HEK293 (cell line): ENCODE results near the gene NKX6-1.

ENCODE experiments used
- CTCF ChIA-PET: fragments of 350-600 bp; formaldehyde crosslinking; extraction: SDS; loops from one replicate; lab custom pipeline; 2021; ENCODE audit warnings: antibody characterized with exemption; lab: Yijun Ruan, JAX
- POLR2A ChIA-PET: fragments of 300-600 bp; formaldehyde crosslinking; extraction: SDS; loops from one replicate; lab custom pipeline; 2020; ENCODE audit warnings: antibody characterized with exemption, inconsistent platforms; lab: Yijun Ruan, JAX
- H3K27ac ChIP-seq: fragments of 200-500 bp; sonication (Bioruptor generic); 2 replicates; pipeline ENCODE4 v1.5.1; 2014; ENCODE audit warnings: low read depth, low read length, control low read depth, inconsistent platforms; ENCODE audit errors: extremely low read depth
- H3K36me3 ChIP-seq, 2 experiments: fragments of 200-500 bp in 1 of 2; sonication (Bioruptor generic) in 1 of 2; 1 replicate in 1 of 2; 2 replicates in 1 of 2; pipeline ENCODE4 v1.5.1; 2014 to 2017; ENCODE audit warnings: inconsistent platforms in 2 of 2, low read length in 2 of 2; ENCODE audit not compliant: control insufficient read depth in 2 of 2, insufficient read depth in 1 of 2
- H3K4me1 ChIP-seq: fragments of 200-500 bp; sonication (Bioruptor generic); 2 replicates; pipeline ENCODE4 v1.5.1; 2014; ENCODE audit warnings: mild to moderate bottlenecking, low read length, inconsistent platforms; ENCODE audit not compliant: control insufficient read depth, insufficient read depth
- H3K4me3 ChIP-seq: 2 replicates; pipeline ENCODE4 v1.5.1; 2011; ENCODE audit warnings: low read depth, mild to moderate bottlenecking, control low read depth, low read length, moderate library complexity
- H3K9me3 ChIP-seq: fragments of 200-500 bp; sonication (Bioruptor generic); 2 replicates; pipeline ENCODE4 v1.5.1; 2014; ENCODE audit warnings: low read depth, low read length, inconsistent platforms; ENCODE audit not compliant: control insufficient read depth, insufficient read depth
- BCL6B ChIP-seq: fragments of 450-650 bp; formaldehyde crosslinking; IDR thresholded peaks from 2 replicates; pipeline ENCODE4 v1.5.1; 2017; ENCODE audit warnings: missing biosample characterization, missing genetic modification characterization
- KLF8 ChIP-seq: fragments of 450-650 bp; formaldehyde crosslinking; IDR thresholded peaks from 2 replicates; pipeline ENCODE4 v1.5.1; 2016; ENCODE audit warnings: missing biosample characterization, missing genetic modification characterization
- SCRT2 ChIP-seq: fragments of 450-650 bp; formaldehyde crosslinking; IDR thresholded peaks from 2 replicates; pipeline ENCODE4 v1.5.1; 2016; ENCODE audit warnings: missing biosample characterization, missing genetic modification characterization
- SP2 ChIP-seq: fragments of 450-650 bp; formaldehyde crosslinking; IDR thresholded peaks from 2 replicates; pipeline ENCODE4 v1.5.1; 2016; ENCODE audit warnings: missing biosample characterization, missing genetic modification characterization
- YY2 ChIP-seq: fragments of 450-650 bp; formaldehyde crosslinking; IDR thresholded peaks from 2 replicates; pipeline ENCODE4 v1.5.1; 2016; ENCODE audit warnings: missing biosample characterization, missing genetic modification characterization
- ZBTB10 ChIP-seq: fragments of 450-650 bp; formaldehyde crosslinking; IDR thresholded peaks from 2 replicates; pipeline ENCODE4 v1.5.1; 2016; ENCODE audit warnings: missing biosample characterization, missing genetic modification characterization
- ZBTB11 ChIP-seq: fragments of 450-650 bp; formaldehyde crosslinking; conservative IDR thresholded peaks from 2 replicates; pipeline ENCODE4 v1.5.1; 2016; ENCODE audit warnings: low read depth, missing biosample characterization, missing genetic modification characterization
- ZBTB49 ChIP-seq: fragments of 450-650 bp; formaldehyde crosslinking; IDR thresholded peaks from 2 replicates; pipeline ENCODE4 v1.5.1; 2016; ENCODE audit warnings: missing biosample characterization, missing genetic modification characterization, low read depth
- ZNF341 ChIP-seq: fragments of 450-650 bp; formaldehyde crosslinking; IDR thresholded peaks from 2 replicates; pipeline ENCODE4; 2016; ENCODE audit warnings: low read depth, missing biosample characterization, missing genetic modification characterization
- ZNF555 ChIP-seq: fragments of 450-650 bp; formaldehyde crosslinking; conservative IDR thresholded peaks from 2 replicates; pipeline ENCODE4 v1.5.1; 2017; ENCODE audit warnings: missing biosample characterization, mild to moderate bottlenecking, missing genetic modification characterization, inconsistent platforms
- ZNF626 ChIP-seq: fragments of 450-650 bp; sonication (Bioruptor Pico); formaldehyde crosslinking; IDR thresholded peaks from 2 replicates; pipeline ENCODE4 v1.5.1; 2018; ENCODE audit warnings: missing biosample characterization, missing genetic modification characterization, inconsistent platforms
- ZNF768 ChIP-seq: fragments of 450-650 bp; formaldehyde crosslinking; IDR thresholded peaks from 2 replicates; pipeline ENCODE4 v1.5.1; 2018; ENCODE audit warnings: missing biosample characterization, mild to moderate bottlenecking, missing genetic modification characterization
- TF ChIP-seq, protein P1 (sequence below): fragments of 450-650 bp; formaldehyde crosslinking; IDR thresholded peaks from 2 replicates; pipeline ENCODE4 v1.5.1; 2016; ENCODE audit warnings: missing biosample characterization, missing genetic modification characterization
- TF ChIP-seq, protein P2 (sequence below): fragments of 450-650 bp; formaldehyde crosslinking; IDR thresholded peaks from 2 replicates; pipeline ENCODE4 v1.5.1; 2016; ENCODE audit warnings: missing biosample characterization, missing genetic modification characterization

The NKX6-1 gene

DNA sequence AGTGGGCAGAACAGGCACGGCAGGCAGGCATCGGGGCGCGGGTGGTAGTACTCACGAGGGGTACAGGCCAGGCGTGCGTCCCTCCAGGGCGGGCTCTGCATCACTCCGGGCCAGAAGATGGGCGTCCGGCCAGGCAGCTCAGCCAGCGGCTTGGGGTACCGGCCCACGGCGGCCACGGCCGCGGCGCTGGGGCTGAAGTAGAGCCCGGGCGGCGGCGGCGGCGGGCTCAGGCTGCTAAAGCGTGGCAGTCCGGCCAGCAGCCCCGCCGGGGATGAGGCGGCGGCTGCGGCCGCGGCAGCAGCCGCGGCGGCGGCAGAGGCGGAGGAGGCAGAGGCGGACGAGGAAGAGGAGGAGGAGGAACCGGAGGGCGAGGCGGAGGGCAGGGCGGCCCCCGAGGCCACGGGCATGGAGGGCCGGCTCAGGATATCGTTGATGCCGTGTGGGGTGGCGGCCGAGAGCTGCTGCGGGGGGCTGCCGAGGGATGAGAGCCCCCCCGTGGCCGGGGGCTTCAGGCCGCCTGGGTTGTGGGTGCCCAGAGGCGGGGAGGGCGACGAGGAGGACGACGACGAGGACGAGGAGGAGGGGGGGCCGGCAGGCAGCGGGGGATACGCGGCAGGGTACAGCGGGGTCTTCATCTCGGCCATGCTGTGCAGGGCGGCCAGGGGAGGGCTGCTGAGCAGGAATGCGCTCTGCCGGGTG, 1.4 kb downstream of the NKX6-1 start (continued):
- TF ChIP-seq ZBTB10 (tag by site-specific recombination) (peak; percentile 41; the same call in 1 of the 2 replicates), ZBTB49 (tag by site-specific recombination) (no peak), BCL6B (no peak), SP2 (tag by site-specific recombination) (peak; percentile 10; the same call in 1 of the 2 replicates), SCRT2 (no peak), YY2 (tag by site-specific recombination) (peak; percentile 61; the same call in 1 of the 2 replicates), KLF8 (tag by site-specific recombination) (0 out of 2 replicates have a peak, but pooled peaks have one; percentile 42), ZNF768 (tag by site-specific recombination) (no peak)
- TF ChIP-seq, protein P1, sequence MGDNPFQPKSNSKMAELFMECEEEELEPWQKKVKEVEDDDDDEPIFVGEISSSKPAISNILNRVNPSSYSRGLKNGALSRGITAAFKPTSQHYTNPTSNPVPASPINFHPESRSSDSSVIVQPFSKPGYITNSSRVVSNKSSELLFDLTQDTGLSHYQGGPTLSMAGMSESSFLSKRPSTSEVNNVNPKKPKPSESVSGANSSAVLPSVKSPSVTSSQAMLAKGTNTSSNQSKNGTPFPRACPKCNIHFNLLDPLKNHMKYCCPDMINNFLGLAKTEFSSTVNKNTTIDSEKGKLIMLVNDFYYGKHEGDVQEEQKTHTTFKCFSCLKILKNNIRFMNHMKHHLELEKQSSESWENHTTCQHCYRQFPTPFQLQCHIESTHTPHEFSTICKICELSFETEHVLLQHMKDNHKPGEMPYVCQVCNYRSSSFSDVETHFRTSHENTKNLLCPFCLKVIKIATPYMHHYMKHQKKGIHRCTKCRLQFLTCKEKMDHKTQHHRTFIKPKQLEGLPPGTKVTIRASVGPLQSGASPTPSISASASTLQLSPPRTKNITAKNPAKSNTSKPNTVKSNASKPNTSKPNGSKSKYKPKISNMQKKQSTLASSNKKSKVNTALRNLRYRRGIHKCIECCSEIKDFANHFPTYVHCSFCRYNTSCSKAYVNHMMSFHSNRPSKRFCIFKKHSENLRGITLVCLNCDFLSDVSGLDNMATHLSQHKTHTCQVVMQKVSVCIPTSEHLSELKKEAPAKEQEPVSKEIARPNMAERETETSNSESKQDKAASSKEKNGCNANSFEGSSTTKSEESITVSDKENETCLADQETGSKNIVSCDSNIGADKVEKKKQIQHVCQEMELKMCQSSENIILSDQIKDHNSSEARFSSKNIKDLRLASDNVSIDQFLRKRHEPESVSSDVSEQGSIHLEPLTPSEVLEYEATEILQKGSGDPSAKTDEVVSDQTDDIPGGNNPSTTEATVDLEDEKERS (tag by site-specific recombination): no peak

GRCh38 chr4:84496706-84497503, 2.2 kb downstream of the NKX6-1 start:
- peaks cover 0 to 42% of the 10 kb centered on the region in 2 experiments; a peak in 2 of 3 replicates for H3K36me3 ChIP-seq
- ChIA-PET POLR2A (interaction anchor here (0.6 kb wide), 1 partner anchor 172 kb away, joined by 3 read pairs; no protein-coding TSS in a partner anchor), CTCF (interaction anchor here (0.7 kb wide), 1 partner anchor 855 kb away, joined by 6 read pairs; no protein-coding TSS in a partner anchor)
- TF ChIP-seq ZBTB11 (no peak), ZNF626 (tag by site-specific recombination) (no peak), ZNF341 (tag by site-specific recombination) (peak; percentile 44; the same call in 1 of the 2 replicates), ZNF555 (tag by site-specific recombination) (no peak)
- TF ChIP-seq, protein P2, sequence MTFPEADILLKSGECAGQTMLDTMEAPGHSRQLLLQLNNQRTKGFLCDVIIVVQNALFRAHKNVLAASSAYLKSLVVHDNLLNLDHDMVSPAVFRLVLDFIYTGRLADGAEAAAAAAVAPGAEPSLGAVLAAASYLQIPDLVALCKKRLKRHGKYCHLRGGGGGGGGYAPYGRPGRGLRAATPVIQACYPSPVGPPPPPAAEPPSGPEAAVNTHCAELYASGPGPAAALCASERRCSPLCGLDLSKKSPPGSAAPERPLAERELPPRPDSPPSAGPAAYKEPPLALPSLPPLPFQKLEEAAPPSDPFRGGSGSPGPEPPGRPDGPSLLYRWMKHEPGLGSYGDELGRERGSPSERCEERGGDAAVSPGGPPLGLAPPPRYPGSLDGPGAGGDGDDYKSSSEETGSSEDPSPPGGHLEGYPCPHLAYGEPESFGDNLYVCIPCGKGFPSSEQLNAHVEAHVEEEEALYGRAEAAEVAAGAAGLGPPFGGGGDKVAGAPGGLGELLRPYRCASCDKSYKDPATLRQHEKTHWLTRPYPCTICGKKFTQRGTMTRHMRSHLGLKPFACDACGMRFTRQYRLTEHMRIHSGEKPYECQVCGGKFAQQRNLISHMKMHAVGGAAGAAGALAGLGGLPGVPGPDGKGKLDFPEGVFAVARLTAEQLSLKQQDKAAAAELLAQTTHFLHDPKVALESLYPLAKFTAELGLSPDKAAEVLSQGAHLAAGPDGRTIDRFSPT (tag by site-specific recombination): no peak
- peak overlapping the region; percentile 66 for H3K4me3 ChIP-seq
- H3K4me1 ChIP-seq: no peaks in the 10 kb centered on the region
- no peak overlapping the region; the same call in 1 of the 2 replicates for H3K27ac ChIP-seq
- no peaks in the 10 kb centered on the region for H3K9me3 ChIP-seq
